ENCODE data around the gene FCRLB.
A peak's percentile ranks its signal among the peaks of the same experiment; 100 is the strongest.
"Not testable (repeated sequence)": the region's sequence is repeated elsewhere in the genome, so short reads cannot be mapped to it uniquely, and the experiment has no call there.

The FCRLB gene

GRCh38 chr1:161723459-161724141 is 2.3 kb downstream of the FCRLB start:
- TF ChIP-seq, protein P1, sequence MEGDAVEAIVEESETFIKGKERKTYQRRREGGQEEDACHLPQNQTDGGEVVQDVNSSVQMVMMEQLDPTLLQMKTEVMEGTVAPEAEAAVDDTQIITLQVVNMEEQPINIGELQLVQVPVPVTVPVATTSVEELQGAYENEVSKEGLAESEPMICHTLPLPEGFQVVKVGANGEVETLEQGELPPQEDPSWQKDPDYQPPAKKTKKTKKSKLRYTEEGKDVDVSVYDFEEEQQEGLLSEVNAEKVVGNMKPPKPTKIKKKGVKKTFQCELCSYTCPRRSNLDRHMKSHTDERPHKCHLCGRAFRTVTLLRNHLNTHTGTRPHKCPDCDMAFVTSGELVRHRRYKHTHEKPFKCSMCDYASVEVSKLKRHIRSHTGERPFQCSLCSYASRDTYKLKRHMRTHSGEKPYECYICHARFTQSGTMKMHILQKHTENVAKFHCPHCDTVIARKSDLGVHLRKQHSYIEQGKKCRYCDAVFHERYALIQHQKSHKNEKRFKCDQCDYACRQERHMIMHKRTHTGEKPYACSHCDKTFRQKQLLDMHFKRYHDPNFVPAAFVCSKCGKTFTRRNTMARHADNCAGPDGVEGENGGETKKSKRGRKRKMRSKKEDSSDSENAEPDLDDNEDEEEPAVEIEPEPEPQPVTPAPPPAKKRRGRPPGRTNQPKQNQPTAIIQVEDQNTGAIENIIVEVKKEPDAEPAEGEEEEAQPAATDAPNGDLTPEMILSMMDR (IDR thresholded peaks at IDR 0.05; ENCODE audit: low read depth, low read length, poor library complexity, severe bottlenecking) = no peak
- no peak for TF ChIP-seq EZH2phosphoT487 (IDR thresholded peaks at IDR 0.05; ENCODE audit: borderline replicate concordance, low read length)
- Histone ChIP-seq H3K4me1 (ENCODE audit: control insufficient read depth, low read length) (peaks cover 75% of the 10 kb centered on the region), H3K4me3 (ENCODE audit: low read length) (no peak overlapping the region), H3K27me3 (ENCODE audit: control insufficient read depth, low read length) (no peaks in the 10 kb centered on the region), H3K79me2 (ENCODE audit: control insufficient read depth, low read length) (peaks cover 14% of the 10 kb centered on the region), H3K4me2 (ENCODE audit: low read length) (no peak overlapping the region), H3K27ac (ENCODE audit: low read depth, low read length) (no peak overlapping the region), H3F3A (ENCODE audit: control insufficient read depth, insufficient read depth) (peaks cover 32% of the 10 kb centered on the region), H3K9me3 (ENCODE audit: control insufficient read depth, insufficient read depth, low read length) (no peaks in the 10 kb centered on the region), H4K20me1 (ENCODE audit: control insufficient read depth, insufficient read depth, low read depth, low read length) (no peaks in the 10 kb centered on the region), H3K36me3 (ENCODE audit: control insufficient read depth, low read length) (no peaks in the 10 kb centered on the region), H3K9me2 (replicated peaks; ENCODE audit: control insufficient read depth, low read length) (no peaks in the 10 kb centered on the region)

- Histone ChIP-seq H3K4me1 (ENCODE audit: control insufficient read depth, low read length) (peaks cover 67% of the 10 kb centered on the region), H3F3A (ENCODE audit: control insufficient read depth, insufficient read depth) (peaks cover 22% of the 10 kb centered on the region), H3K79me2 (ENCODE audit: control insufficient read depth, low read length) (peaks cover 14% of the 10 kb centered on the region), H3K4me3 (ENCODE audit: low read length) (peak overlapping the region; percentile 88), H3K27ac (ENCODE audit: low read depth, low read length) (peak overlapping the region; percentile 75), H3K4me2 (ENCODE audit: low read length) (peak overlapping the region; percentile 94)
- not testable (repeated sequence) for H4K20me1 ChIP-seq (ENCODE audit: control insufficient read depth, insufficient read depth, low read depth, low read length); H3K27me3 ChIP-seq (ENCODE audit: control insufficient read depth, low read length); H3K9me2 ChIP-seq (replicated peaks; ENCODE audit: control insufficient read depth, low read length); H3K36me3 ChIP-seq (ENCODE audit: control insufficient read depth, low read length); H3K9me3 ChIP-seq (ENCODE audit: control insufficient read depth, insufficient read depth, low read length)
These were observed 4.0 kb downstream of the FCRLB start for GRCh38 chr1:161725258-161725907.

DNA sequence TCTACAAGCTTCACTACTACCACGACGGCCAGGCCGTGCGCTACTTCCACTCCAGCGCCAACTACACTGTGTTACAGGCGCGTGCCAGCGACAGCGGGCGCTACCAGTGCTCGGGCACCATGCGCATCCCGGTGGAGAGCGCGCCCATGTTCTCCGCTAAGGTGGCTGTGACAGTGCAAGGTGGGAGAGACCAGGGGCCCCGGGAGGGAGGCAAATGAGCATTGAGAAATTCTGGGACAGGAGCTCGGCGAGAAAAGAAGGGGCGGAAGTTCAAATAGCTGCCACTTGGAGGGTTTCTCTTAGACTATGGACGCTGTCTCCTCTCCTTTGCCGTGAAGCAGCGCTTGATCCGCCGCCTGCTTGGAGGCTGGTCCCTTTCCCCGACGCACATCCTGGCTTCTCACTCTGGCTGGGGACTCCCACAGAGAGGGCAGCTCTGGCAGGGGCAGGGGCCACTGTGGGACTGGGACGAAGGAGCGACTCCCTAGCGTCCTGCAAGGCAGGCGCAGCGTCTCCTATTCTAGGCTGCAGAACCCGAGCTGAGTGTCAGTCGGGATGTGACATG is 4.6 kb downstream of the FCRLB start:
- Histone ChIP-seq H3K9me2 (replicated peaks; ENCODE audit: control insufficient read depth, low read length) (no peaks in the 10 kb centered on the region), H4K20me1 (ENCODE audit: control insufficient read depth, insufficient read depth, low read depth, low read length) (no peaks in the 10 kb centered on the region), H3F3A (ENCODE audit: control insufficient read depth, insufficient read depth) (peaks cover 16% of the 10 kb centered on the region), H3K79me2 (ENCODE audit: control insufficient read depth, low read length) (peaks cover 14% of the 10 kb centered on the region), H3K9me3 (ENCODE audit: control insufficient read depth, insufficient read depth, low read length) (no peaks in the 10 kb centered on the region), H3K4me3 (ENCODE audit: low read length) (peak overlapping the region; percentile 88), H3K27me3 (ENCODE audit: control insufficient read depth, low read length) (no peaks in the 10 kb centered on the region), H3K4me1 (ENCODE audit: control insufficient read depth, low read length) (peaks cover 61% of the 10 kb centered on the region), H3K27ac (ENCODE audit: low read depth, low read length) (peak overlapping the region; percentile 75), H3K36me3 (ENCODE audit: control insufficient read depth, low read length) (no peaks in the 10 kb centered on the region), H3K4me2 (ENCODE audit: low read length) (peak overlapping the region; percentile 94)
- TF ChIP-seq, protein P1 (IDR thresholded peaks at IDR 0.05; ENCODE audit: low read depth, low read length, poor library complexity, severe bottlenecking) = no peak
- no peak for TF ChIP-seq EZH2phosphoT487 (IDR thresholded peaks at IDR 0.05; ENCODE audit: borderline replicate concordance, low read length)

Data from DOHH2 (cell line).